ENCODE data around the gene HP1BP3. TPM values are rescaled to one million over a fixed set of nuclear protein-coding genes. Genes with fewer than 3 reads are reported as not detected.

Gene HP1BP3
- total RNA-seq, 1 experiment from 2014 or later, result 207 TPM

- H3K27ac ChIP-seq (ENCODE audit: low read depth, low read length), result no peak overlapping the region
- H3K79me2 ChIP-seq (ENCODE audit: insufficient read depth, low read length), result no peaks in the 10 kb centered on the region
- no peaks in the 10 kb centered on the region for H3K9me3 ChIP-seq (ENCODE audit: control insufficient read depth in 1 of 2, insufficient read depth in 1 of 2, low read depth in 1 of 2, low read length in 2 of 2)
- CTCF ChIA-PET, result interaction anchor here (1.0 kb wide), 1 partner anchor 29 kb away, joined by 3 read pairs; no protein-coding TSS in a partner anchor
- H4K20me1 ChIP-seq (ENCODE audit: insufficient read depth), result no peaks in the 10 kb centered on the region
- intact Hi-C loops (cut with micrococcal nuclease), result no loop called here
- H3K27me3 ChIP-seq (ENCODE audit: insufficient read depth, low read length), result no peaks in the 10 kb centered on the region
- DNase-seq (ENCODE audit: low read depth, low spot score), result no peak
- ATAC-seq, result peak; percentile 43
- H3K9ac ChIP-seq (ENCODE audit: low read length), result 0 out of 2 replicates have a peak overlapping the region, but pooled peaks have one; percentile 2
- H3K36me3 ChIP-seq (ENCODE audit: control insufficient read depth in 1 of 2, insufficient read depth in 2 of 2, low read length in 2 of 2), result no peaks in the 10 kb centered on the region
- H2AFZ ChIP-seq (ENCODE audit: low read depth, low read length, poor library complexity, severe bottlenecking), result no peak overlapping the region
- no peak overlapping the region for H3K4me3 ChIP-seq (replicated peaks in 1 of 2; ENCODE audit: low read depth in 1 of 2, low read length in 2 of 2)
- no TSS peak for BruUV-seq (replicated peaks)
- POLR2A ChIA-PET, result no interaction called here
- RAD21 ChIA-PET (ENCODE audit: low non-redundant PET in 1 of 2, low total read pairs in 2 of 2, uncharacterized antibody in 2 of 2, unreplicated experiment in 2 of 2), result no interaction called here
- H3K9me2 ChIP-seq (ENCODE audit: insufficient read depth), result no peaks in the 10 kb centered on the region
- TF ChIP-seq ELF1 (IDR thresholded peaks at IDR 0.05; ENCODE audit: borderline replicate concordance, low read depth), result no peak
- TF ChIP-seq, protein P1, sequence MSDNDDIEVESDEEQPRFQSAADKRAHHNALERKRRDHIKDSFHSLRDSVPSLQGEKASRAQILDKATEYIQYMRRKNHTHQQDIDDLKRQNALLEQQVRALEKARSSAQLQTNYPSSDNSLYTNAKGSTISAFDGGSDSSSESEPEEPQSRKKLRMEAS (IDR thresholded peaks at IDR 0.05), result peak; percentile 92
- peaks cover 0 to 32% of the 10 kb centered on the region in 2 experiments; a peak in 3 of 4 replicates for H3K4me1 ChIP-seq (ENCODE audit: control insufficient read depth in 1 of 2, insufficient read depth in 2 of 2, low read length in 2 of 2)
- H3K4me2 ChIP-seq (ENCODE audit: low read length), result peak overlapping the region; percentile 27
Observed at GRCh38 chr1:20725189-20726117, 61.7 kb downstream of the HP1BP3 start.

DNA sequence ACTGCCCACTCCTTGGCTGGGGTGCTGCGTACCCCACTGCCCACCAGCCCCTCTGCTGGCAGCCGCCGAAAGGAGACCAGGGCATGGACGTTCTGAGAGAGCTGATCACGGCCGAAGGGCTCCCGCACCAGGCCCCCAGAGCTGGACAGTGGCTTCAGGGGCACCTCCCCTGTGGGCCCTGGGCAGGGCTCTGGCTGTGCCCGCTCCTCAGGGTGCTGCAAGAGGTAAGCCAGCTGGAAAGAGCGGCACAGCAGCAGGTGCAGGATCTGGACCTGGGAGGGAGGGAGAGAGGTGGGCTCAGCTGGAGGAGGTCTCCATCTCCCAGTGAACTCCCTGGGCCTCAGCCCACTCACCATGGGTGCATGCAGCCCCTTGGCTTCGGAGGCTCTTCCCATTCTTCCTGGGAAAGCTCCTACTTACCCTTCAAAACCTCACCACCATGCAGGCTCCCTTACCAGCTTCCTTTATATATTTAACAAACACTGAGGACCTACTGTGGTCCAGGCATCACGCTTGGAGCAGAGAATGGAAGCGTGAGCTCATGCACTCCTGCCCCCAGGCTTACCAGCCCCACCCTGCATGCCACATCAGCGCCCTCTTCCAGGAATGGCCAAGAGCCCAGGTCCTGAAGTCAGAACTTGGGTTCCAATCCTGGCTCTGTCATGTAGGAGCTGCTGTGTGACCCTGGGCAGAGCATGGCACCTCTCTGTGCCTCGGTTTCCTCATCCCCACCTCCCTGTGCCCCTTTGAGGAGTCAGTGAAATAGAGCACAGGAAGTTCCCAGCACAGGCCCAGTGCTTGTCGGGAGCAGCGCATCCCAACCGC is 62.5 kb downstream of the HP1BP3 start:
- Histone ChIP-seq H3K4me1 (ENCODE audit: control insufficient read depth in 1 of 2, insufficient read depth in 2 of 2, low read length in 2 of 2) (peaks cover 0 to 30% of the 10 kb centered on the region in 2 experiments; a peak in 3 of 4 replicates), H2AFZ (ENCODE audit: low read depth, low read length, poor library complexity, severe bottlenecking) (no peak overlapping the region), H3K79me2 (ENCODE audit: insufficient read depth, low read length) (no peaks in the 10 kb centered on the region), H3K36me3 (ENCODE audit: control insufficient read depth in 1 of 2, insufficient read depth in 2 of 2, low read length in 2 of 2) (no peaks in the 10 kb centered on the region), H3K9me3 (ENCODE audit: control insufficient read depth in 1 of 2, insufficient read depth in 1 of 2, low read depth in 1 of 2, low read length in 2 of 2) (no peaks in the 10 kb centered on the region), H3K9ac (ENCODE audit: low read length) (no peak overlapping the region), H3K27me3 (ENCODE audit: insufficient read depth, low read length) (no peaks in the 10 kb centered on the region), H3K4me3 (replicated peaks in 1 of 2; ENCODE audit: low read depth in 1 of 2, low read length in 2 of 2) (no peak overlapping the region), H4K20me1 (ENCODE audit: insufficient read depth) (no peaks in the 10 kb centered on the region), H3K9me2 (ENCODE audit: insufficient read depth) (no peaks in the 10 kb centered on the region), H3K4me2 (ENCODE audit: low read length) (peak overlapping the region; percentile 27; the same call in 1 of the 2 replicates), H3K27ac (ENCODE audit: low read depth, low read length) (no peak overlapping the region)
- POLR2A ChIA-PET, result no interaction called here
- ATAC-seq (0 out of 2 replicates have a peak, but pooled peaks have one; percentile 5), DNase-seq (ENCODE audit: low read depth, low spot score) (no peak)
- RAD21 ChIA-PET (ENCODE audit: low non-redundant PET in 1 of 2, low total read pairs in 2 of 2, uncharacterized antibody in 2 of 2, unreplicated experiment in 2 of 2), result no interaction called here
- intact Hi-C loops (cut with micrococcal nuclease), result no loop called here
- BruUV-seq (replicated peaks), result no TSS peak
- CTCF ChIA-PET, result interaction anchor here (1.0 kb wide), 1 partner anchor 28 kb away, joined by 3 read pairs; no protein-coding TSS in a partner anchor
- TF ChIP-seq, protein P2, sequence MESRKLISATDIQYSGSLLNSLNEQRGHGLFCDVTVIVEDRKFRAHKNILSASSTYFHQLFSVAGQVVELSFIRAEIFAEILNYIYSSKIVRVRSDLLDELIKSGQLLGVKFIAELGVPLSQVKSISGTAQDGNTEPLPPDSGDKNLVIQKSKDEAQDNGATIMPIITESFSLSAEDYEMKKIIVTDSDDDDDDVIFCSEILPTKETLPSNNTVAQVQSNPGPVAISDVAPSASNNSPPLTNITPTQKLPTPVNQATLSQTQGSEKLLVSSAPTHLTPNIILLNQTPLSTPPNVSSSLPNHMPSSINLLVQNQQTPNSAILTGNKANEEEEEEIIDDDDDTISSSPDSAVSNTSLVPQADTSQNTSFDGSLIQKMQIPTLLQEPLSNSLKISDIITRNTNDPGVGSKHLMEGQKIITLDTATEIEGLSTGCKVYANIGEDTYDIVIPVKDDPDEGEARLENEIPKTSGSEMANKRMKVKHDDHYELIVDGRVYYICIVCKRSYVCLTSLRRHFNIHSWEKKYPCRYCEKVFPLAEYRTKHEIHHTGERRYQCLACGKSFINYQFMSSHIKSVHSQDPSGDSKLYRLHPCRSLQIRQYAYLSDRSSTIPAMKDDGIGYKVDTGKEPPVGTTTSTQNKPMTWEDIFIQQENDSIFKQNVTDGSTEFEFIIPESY (IDR thresholded peaks at IDR 0.05; ENCODE audit: extremely low read depth, insufficient replicate concordance, low read length), result no peak
- no peak for TF ChIP-seq SIN3A (IDR thresholded peaks at IDR 0.05; ENCODE audit: low read depth)
- TF ChIP-seq, protein P1 (IDR thresholded peaks at IDR 0.05), result no peak
- no peak for TF ChIP-seq TCF7L2 (IDR thresholded peaks at IDR 0.05; ENCODE audit: borderline replicate concordance, extremely low read depth, insufficient read depth, insufficient read length)

Measured in HCT116 (cell line).